Peyer's patch (tissue), 4 donors: Measurements from ENCODE around the gene MEX3B. TPM values are rescaled to one million over a fixed set of nuclear protein-coding genes. Genes with fewer than 3 reads are reported as not detected.
"Not testable (repeated sequence)": the region's sequence is repeated elsewhere in the genome, so short reads cannot be mapped to it uniquely, and the experiment has no call there.

ENCODE experiments used
- DNase-seq, 3 donors: peaks; one replicate each; pipeline ENCODE4 v3.0.0-alpha.2; 2017 to 2019
- H3K27ac ChIP-seq, 4 donors: fragments of 200-600 bp; sonication (generic); one replicate each; pipeline ENCODE4 v1.5.1; 2016 to 2019
- H3K27me3 ChIP-seq, 2 donors: fragments of 200-600 bp; sonication (generic); one replicate each; pipeline ENCODE4 v1.5.1; 2019
- H3K36me3 ChIP-seq, 3 donors: fragments of 200-600 bp; sonication (generic); one replicate each; pipeline ENCODE4 v1.5.1; 2016 to 2019
- H3K4me1 ChIP-seq, 4 donors: fragments of 200-600 bp; sonication (generic); one replicate each; pipeline ENCODE4 v1.5.1; 2016 to 2019
- H3K4me3 ChIP-seq, 4 donors: fragments of 200-600 bp; sonication (generic); 1 replicate in 3 of 4; 2 replicates in 1 of 4; pipeline ENCODE4 v1.5.1; 2016 to 2019; ENCODE audit warnings: mild to moderate bottlenecking in 1 of 4
- H3K9me3 ChIP-seq, 4 donors: fragments of 200-600 bp; sonication (generic); one replicate each; pipeline ENCODE4 v1.5.1; 2016 to 2019; ENCODE audit warnings: mild to moderate bottlenecking in 1 of 4
- POLR2A ChIP-seq, 2 donors: fragments of 450-650 bp; IDR thresholded peaks; one replicate each; pipeline ENCODE4 v1.5.1; 2017; ENCODE audit warnings: antibody characterized with exemption in 2 of 2, mild to moderate bottlenecking in 2 of 2, moderate library complexity in 2 of 2
- total RNA-seq, 4 donors: library from RNA; depleted of rRNA; stranded (reverse); fragments of >200 nt; gene quantifications; one replicate each; pipeline ENCODE4 v1.1.0, GENCODE V29; 2016
- TF ChIP-seq, protein P1 (sequence below), 6 experiments: fragments of 450-650 bp in 4 of 6; fragments of 200-600 bp in 2 of 6; sonication (generic) in 1 of 6; IDR thresholded peaks; one replicate each; pipeline ENCODE4 v1.5.1; 2017 to 2019; ENCODE audit warnings: antibody characterized with exemption in 6 of 6, mild to moderate bottlenecking in 3 of 6, moderate library complexity in 1 of 6

MEX3B gene
- total RNA-seq, 4 donors from 2014 or later: 0.40 to 1.7 (median 1.1) TPM; not detected in 1

DNA sequence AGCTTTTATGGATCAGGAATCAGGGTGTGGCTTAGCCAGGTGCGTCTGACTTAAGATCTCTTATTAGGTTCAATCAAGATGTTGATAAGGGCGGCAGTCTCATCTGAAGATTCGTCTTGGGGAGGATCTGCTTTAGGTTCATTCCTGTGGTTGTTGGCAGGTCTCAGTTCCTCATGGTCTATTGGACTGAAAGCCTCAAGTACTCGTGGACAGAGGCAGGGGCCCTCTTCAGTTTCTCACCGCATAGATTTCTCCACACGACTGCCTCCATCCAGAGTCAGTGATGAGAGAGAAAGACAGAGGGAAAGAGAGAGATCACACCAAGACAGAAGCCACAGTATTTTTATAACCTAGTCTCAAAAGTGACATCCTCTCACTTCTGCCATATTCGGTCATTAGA lies 9.4 kb downstream of the MEX3B start:
- no peaks in the 10 kb centered on the region for H3K9me3 ChIP-seq
- no peaks in the 10 kb centered on the region for H3K4me1 ChIP-seq
- no peaks in the 10 kb centered on the region for H3K36me3 ChIP-seq
- no peak overlapping the region for H3K4me3 ChIP-seq
- no peak for TF ChIP-seq POLR2A (IDR thresholded peaks at IDR 0.05)
- TF ChIP-seq, protein P1, sequence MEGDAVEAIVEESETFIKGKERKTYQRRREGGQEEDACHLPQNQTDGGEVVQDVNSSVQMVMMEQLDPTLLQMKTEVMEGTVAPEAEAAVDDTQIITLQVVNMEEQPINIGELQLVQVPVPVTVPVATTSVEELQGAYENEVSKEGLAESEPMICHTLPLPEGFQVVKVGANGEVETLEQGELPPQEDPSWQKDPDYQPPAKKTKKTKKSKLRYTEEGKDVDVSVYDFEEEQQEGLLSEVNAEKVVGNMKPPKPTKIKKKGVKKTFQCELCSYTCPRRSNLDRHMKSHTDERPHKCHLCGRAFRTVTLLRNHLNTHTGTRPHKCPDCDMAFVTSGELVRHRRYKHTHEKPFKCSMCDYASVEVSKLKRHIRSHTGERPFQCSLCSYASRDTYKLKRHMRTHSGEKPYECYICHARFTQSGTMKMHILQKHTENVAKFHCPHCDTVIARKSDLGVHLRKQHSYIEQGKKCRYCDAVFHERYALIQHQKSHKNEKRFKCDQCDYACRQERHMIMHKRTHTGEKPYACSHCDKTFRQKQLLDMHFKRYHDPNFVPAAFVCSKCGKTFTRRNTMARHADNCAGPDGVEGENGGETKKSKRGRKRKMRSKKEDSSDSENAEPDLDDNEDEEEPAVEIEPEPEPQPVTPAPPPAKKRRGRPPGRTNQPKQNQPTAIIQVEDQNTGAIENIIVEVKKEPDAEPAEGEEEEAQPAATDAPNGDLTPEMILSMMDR (IDR thresholded peaks at IDR 0.05): no peak
- DNase-seq: no peak
- no peak overlapping the region for H3K27ac ChIP-seq
- H3K27me3 ChIP-seq: no peaks in the 10 kb centered on the region

DNA sequence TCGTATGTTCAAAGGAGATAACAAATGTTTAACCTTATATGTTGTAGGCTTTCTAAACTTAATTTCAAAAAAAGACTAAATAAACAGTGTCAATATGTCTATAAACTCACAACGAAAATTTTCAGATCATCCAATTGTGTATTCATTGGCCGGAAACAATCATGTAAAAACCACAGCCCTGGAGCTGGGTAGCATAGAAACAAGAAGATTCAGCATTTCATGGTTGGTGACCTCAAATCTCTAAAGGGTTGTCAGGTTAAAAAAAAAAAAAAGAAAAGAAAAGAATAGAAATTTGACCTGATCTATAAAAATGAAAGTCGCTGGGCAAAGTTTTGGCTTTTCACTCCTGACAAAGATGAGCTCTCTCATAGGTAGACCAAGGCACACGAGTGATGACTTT lies 13.9 kb downstream of the MEX3B start:
- Histone ChIP-seq H3K4me1 (no peaks in the 10 kb centered on the region), H3K9me3 (no peaks in the 10 kb centered on the region), H3K4me3 (no peak overlapping the region), H3K36me3 (no peaks in the 10 kb centered on the region), H3K27ac (no peak overlapping the region), H3K27me3 (no peaks in the 10 kb centered on the region)
- DNase-seq: no peak
- no peak for TF ChIP-seq POLR2A (IDR thresholded peaks at IDR 0.05)
- TF ChIP-seq, protein P1 (IDR thresholded peaks at IDR 0.05): no peak

DNA sequence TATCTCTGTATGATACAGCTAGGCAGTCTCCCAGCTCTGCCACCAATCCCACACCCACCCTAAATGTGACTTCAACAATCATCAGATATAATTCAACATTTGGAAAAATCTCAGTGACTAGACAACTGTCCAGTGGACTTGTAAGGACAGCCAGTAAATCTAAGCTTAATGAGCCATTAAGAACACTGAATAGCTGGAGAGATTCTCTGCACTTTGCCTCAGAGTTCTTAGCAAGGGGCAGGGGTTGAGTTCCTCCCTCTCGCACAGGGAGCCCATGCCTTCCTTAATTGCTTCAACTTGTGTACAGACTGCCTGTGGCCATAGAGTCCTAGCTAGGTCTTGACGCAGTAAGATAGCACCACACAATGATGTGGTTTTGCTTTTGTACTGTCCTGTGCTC lies 15.6 kb downstream of the MEX3B start:
- TF ChIP-seq POLR2A (IDR thresholded peaks at IDR 0.05): no peak
- TF ChIP-seq, protein P1 (IDR thresholded peaks at IDR 0.05): no peak
- no peak for DNase-seq
- H3K36me3 ChIP-seq: no peaks in the 10 kb centered on the region

DNA sequence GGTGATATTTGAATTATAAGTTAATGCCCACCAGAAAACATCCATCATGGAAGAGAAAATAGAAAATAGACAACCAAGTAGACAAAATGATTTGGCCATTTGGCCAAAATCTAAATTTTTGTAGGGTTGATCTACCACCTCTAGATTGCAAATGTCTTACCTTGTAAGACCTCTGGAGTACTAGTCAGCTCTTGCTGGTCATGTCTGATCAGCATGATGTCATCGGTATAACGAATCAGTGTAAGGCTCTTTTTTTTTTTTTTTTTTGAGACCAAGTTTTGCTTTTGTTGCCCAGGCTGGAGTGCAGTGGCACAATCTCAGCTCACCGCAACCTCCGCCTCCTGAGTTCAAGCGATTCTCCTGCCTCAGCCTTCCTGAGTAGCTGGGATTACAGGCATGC lies 17.7 kb downstream of the MEX3B start:
- not testable (repeated sequence) for H3K36me3 ChIP-seq, H3K27me3 ChIP-seq, H3K27ac ChIP-seq, H3K9me3 ChIP-seq, H3K4me3 ChIP-seq, DNase-seq, H3K4me1 ChIP-seq

More for the DNA sequence above, 15.6 kb downstream of the MEX3B start:
- Histone ChIP-seq H3K27ac (no peak overlapping the region), H3K9me3 (no peaks in the 10 kb centered on the region), H3K27me3 (no peaks in the 10 kb centered on the region), H3K4me1 (no peaks in the 10 kb centered on the region), H3K4me3 (no peak overlapping the region)

GRCh38 chr15:82021992-82022391 lies 23.8 kb downstream of the MEX3B start:
- no peak for DNase-seq

GRCh38 chr15:82020625-82021394 lies 25.0 kb downstream of the MEX3B start:
- H3K36me3 ChIP-seq: no peaks in the 10 kb centered on the region
- no peaks in the 10 kb centered on the region for H3K4me1 ChIP-seq
- no peak for DNase-seq
- H3K9me3 ChIP-seq: no peaks in the 10 kb centered on the region
- TF ChIP-seq POLR2A (IDR thresholded peaks at IDR 0.05): no peak
- TF ChIP-seq, protein P1 (IDR thresholded peaks at IDR 0.05): no peak
- H3K27ac ChIP-seq: no peak overlapping the region
- H3K27me3 ChIP-seq: no peaks in the 10 kb centered on the region
- H3K4me3 ChIP-seq: no peak overlapping the region

More at GRCh38 chr15:82021992-82022391, 23.8 kb downstream of the MEX3B start:
- H3K4me3 ChIP-seq: no peak overlapping the region
- no peaks in the 10 kb centered on the region for H3K27me3 ChIP-seq
- H3K4me1 ChIP-seq: no peaks in the 10 kb centered on the region
- no peak overlapping the region for H3K27ac ChIP-seq
- TF ChIP-seq, protein P1 (IDR thresholded peaks at IDR 0.05): no peak
- no peak for TF ChIP-seq POLR2A (IDR thresholded peaks at IDR 0.05)
- H3K36me3 ChIP-seq: no peaks in the 10 kb centered on the region
- H3K9me3 ChIP-seq: no peaks in the 10 kb centered on the region
